ENCODE data around the gene NKTR.
A peak's percentile ranks its signal among the peaks of the same experiment; 100 is the strongest.

The NKTR gene

DNA sequence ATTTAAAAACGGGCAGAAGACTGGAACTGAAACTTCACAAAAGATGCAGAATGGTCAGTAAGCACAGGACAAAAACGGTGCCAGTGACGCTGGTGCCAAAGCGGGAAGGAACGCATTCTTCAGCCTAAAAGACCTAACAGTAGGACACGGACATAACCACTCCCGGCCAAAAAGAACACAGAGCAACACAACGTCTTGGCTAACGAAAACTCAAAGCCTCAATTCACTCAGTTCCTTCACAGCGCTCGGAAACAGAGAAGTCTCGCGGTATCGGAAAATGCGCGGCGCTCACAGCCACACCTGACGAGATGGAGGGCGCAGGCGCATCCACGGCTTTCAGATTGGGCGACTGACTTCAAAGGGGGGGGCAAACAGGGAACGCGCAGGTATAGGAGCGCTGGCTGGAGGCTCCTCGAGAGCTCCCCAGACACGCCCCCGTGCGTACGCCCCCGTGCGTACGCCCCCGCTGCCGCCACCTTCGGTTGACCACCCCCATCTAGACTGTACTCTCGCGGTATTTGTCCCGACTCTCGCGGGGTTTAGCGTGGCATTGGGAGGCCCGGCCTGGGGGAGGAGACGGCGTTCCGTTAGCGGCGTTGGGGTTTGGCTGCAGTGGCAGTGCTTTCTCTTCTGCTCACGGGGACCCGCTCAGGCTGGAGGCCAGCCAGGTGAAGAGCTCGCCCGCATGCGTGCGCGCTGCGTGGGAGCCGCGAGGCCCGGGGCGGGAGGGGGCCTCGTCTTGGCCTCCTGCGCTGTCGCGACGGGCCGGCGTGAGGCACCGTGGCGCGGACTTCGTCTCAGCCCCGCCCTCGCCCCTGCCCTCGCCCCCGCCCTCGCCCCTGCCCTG, at the start of gene NKTR (continued):
- TF ChIP-seq KLF1 (tag by site-specific recombination; IDR thresholded peaks at IDR 0.05) (0 out of 2 replicates have a peak, but pooled peaks have one; percentile 27), ZIC2 (tag by site-specific recombination; IDR thresholded peaks at IDR 0.05) (no peak; the same call in 1 of the 2 replicates), ZBTB48 (tag by site-specific recombination; IDR thresholded peaks at IDR 0.05) (0 out of 2 replicates have a peak, but pooled peaks have one; percentile 18), ZNF600 (tag by site-specific recombination; IDR thresholded peaks at IDR 0.05) (peak; percentile 96), SETDB1 (IDR thresholded peaks at IDR 0.05; ENCODE audit: insufficient read length, low read length) (peak; percentile 24), KLF16 (tag by site-specific recombination; IDR thresholded peaks at IDR 0.05) (peak; percentile 96), ZNF211 (tag by site-specific recombination; IDR thresholded peaks at IDR 0.05; ENCODE audit: low read depth) (no peak), SP2 (tag by site-specific recombination; IDR thresholded peaks at IDR 0.05) (peak; percentile 92), ZBTB1 (tag by site-specific recombination; IDR thresholded peaks at IDR 0.05) (no peak), ZEB2 (tag by site-specific recombination; IDR thresholded peaks at IDR 0.05) (peak; percentile 97), GLIS2 (tag by site-specific recombination; IDR thresholded peaks at IDR 0.05) (peak; percentile 98), ZSCAN30 (tag by site-specific recombination; IDR thresholded peaks at IDR 0.05) (peak; percentile 66; the same call in 1 of the 2 replicates), ZNF324 (tag by site-specific recombination; IDR thresholded peaks at IDR 0.05) (peak; percentile 66; the same call in 1 of the 2 replicates), ZBTB17 (tag by site-specific recombination; IDR thresholded peaks at IDR 0.05) (peak; percentile 92), HOXD13 (CRISPR knock-in tag; IDR thresholded peaks at IDR 0.05; ENCODE audit: borderline replicate concordance) (no peak), ZNF629 (tag by site-specific recombination; IDR thresholded peaks at IDR 0.05) (peak; percentile 7; the same call in 1 of the 2 replicates), ZNF426 (tag by site-specific recombination; IDR thresholded peaks at IDR 0.05) (no peak), ZNF626 (tag by site-specific recombination; IDR thresholded peaks at IDR 0.05) (no peak), TCF7L2 (IDR thresholded peaks at IDR 0.05; ENCODE audit: borderline replicate concordance, low read depth, low read length) (peak; percentile 66; the same call in 1 of the 2 replicates), SCRT1 (tag by site-specific recombination; IDR thresholded peaks at IDR 0.05; ENCODE audit: borderline replicate concordance) (no peak), ZBTB20 (tag by site-specific recombination; IDR thresholded peaks at IDR 0.05) (peak; percentile 49; the same call in 1 of the 2 replicates)
- TF ChIP-seq, protein P1, sequence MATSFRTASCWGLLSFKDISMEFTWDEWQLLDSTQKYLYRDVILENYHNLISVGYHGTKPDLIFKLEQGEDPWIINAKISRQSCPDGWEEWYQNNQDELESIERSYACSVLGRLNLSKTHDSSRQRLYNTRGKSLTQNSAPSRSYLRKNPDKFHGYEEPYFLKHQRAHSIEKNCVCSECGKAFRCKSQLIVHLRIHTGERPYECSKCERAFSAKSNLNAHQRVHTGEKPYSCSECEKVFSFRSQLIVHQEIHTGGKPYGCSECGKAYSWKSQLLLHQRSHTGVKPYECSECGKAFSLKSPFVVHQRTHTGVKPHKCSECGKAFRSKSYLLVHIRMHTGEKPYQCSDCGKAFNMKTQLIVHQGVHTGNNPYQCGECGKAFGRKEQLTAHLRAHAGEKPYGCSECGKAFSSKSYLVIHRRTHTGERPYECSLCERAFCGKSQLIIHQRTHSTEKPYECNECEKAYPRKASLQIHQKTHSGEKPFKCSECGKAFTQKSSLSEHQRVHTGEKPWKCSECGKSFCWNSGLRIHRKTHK (tag by site-specific recombination; IDR thresholded peaks at IDR 0.05), result no peak
- TF ChIP-seq, protein P2, sequence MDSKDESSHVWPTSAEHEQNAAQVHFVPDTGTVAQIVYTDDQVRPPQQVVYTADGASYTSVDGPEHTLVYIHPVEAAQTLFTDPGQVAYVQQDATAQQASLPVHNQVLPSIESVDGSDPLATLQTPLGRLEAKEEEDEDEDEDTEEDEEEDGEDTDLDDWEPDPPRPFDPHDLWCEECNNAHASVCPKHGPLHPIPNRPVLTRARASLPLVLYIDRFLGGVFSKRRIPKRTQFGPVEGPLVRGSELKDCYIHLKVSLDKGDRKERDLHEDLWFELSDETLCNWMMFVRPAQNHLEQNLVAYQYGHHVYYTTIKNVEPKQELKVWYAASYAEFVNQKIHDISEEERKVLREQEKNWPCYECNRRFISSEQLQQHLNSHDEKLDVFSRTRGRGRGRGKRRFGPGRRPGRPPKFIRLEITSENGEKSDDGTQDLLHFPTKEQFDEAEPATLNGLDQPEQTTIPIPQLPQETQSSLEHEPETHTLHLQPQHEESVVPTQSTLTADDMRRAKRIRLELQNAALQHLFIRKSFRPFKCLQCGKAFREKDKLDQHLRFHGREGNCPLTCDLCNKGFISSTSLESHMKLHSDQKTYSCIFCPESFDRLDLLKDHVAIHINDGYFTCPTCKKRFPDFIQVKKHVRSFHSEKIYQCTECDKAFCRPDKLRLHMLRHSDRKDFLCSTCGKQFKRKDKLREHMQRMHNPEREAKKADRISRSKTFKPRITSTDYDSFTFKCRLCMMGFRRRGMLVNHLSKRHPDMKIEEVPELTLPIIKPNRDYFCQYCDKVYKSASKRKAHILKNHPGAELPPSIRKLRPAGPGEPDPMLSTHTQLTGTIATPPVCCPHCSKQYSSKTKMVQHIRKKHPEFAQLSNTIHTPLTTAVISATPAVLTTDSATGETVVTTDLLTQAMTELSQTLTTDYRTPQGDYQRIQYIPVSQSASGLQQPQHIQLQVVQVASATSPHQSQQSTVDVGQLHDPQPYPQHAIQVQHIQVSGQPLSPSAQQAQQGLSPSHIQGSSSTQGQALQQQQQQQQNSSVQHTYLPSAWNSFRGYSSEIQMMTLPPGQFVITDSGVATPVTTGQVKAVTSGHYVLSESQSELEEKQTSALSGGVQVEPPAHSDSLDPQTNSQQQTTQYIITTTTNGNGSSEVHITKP (tag by site-specific recombination; IDR thresholded peaks at IDR 0.05), result peak; percentile 68
- TF ChIP-seq, protein P3, sequence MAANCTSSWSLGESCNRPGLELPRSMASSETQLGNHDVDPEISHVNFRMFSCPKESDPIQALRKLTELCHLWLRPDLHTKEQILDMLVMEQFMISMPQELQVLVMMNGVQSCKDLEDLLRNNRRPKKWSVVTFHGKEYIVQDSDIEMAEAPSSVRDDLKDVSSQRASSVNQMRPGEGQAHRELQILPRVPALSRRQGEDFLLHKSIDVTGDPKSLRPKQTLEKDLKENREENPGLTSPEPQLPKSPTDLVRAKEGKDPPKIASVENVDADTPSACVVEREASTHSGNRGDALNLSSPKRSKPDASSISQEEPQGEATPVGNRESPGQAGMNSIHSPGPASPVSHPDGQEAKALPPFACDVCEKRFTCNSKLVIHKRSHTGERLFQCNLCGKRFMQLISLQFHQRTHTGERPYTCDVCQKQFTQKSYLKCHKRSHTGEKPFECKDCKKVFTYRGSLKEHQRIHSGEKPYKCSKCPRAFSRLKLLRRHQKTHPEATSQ (tag by site-specific recombination; IDR thresholded peaks at IDR 0.05), result 0 out of 2 replicates have a peak, but pooled peaks have one; percentile 34
- TF ChIP-seq, protein P4, sequence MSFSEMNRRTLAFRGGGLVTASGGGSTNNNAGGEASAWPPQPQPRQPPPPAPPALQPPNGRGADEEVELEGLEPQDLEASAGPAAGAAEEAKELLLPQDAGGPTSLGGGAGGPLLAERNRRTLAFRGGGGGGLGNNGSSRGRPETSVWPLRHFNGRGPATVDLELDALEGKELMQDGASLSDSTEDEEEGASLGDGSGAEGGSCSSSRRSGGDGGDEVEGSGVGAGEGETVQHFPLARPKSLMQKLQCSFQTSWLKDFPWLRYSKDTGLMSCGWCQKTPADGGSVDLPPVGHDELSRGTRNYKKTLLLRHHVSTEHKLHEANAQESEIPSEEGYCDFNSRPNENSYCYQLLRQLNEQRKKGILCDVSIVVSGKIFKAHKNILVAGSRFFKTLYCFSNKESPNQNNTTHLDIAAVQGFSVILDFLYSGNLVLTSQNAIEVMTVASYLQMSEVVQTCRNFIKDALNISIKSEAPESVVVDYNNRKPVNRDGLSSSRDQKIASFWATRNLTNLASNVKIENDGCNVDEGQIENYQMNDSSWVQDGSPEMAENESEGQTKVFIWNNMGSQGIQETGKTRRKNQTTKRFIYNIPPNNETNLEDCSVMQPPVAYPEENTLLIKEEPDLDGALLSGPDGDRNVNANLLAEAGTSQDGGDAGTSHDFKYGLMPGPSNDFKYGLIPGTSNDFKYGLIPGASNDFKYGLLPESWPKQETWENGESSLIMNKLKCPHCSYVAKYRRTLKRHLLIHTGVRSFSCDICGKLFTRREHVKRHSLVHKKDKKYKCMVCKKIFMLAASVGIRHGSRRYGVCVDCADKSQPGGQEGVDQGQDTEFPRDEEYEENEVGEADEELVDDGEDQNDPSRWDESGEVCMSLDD (tag by site-specific recombination; IDR thresholded peaks at IDR 0.05), result peak; percentile 66; the same call in 1 of the 2 replicates
- TF ChIP-seq, protein P5, sequence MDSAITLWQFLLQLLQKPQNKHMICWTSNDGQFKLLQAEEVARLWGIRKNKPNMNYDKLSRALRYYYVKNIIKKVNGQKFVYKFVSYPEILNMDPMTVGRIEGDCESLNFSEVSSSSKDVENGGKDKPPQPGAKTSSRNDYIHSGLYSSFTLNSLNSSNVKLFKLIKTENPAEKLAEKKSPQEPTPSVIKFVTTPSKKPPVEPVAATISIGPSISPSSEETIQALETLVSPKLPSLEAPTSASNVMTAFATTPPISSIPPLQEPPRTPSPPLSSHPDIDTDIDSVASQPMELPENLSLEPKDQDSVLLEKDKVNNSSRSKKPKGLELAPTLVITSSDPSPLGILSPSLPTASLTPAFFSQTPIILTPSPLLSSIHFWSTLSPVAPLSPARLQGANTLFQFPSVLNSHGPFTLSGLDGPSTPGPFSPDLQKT (IDR thresholded peaks at IDR 0.05; ENCODE audit: borderline replicate concordance, low read depth, low read length), result no peak
- TF ChIP-seq, protein P6, sequence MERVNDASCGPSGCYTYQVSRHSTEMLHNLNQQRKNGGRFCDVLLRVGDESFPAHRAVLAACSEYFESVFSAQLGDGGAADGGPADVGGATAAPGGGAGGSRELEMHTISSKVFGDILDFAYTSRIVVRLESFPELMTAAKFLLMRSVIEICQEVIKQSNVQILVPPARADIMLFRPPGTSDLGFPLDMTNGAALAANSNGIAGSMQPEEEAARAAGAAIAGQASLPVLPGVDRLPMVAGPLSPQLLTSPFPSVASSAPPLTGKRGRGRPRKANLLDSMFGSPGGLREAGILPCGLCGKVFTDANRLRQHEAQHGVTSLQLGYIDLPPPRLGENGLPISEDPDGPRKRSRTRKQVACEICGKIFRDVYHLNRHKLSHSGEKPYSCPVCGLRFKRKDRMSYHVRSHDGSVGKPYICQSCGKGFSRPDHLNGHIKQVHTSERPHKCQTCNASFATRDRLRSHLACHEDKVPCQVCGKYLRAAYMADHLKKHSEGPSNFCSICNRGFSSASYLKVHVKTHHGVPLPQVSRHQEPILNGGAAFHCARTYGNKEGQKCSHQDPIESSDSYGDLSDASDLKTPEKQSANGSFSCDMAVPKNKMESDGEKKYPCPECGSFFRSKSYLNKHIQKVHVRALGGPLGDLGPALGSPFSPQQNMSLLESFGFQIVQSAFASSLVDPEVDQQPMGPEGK (tag by site-specific recombination; IDR thresholded peaks at IDR 0.05), result peak; percentile 100
